Measurements from ENCODE around the gene SUPT5H.

DNA sequence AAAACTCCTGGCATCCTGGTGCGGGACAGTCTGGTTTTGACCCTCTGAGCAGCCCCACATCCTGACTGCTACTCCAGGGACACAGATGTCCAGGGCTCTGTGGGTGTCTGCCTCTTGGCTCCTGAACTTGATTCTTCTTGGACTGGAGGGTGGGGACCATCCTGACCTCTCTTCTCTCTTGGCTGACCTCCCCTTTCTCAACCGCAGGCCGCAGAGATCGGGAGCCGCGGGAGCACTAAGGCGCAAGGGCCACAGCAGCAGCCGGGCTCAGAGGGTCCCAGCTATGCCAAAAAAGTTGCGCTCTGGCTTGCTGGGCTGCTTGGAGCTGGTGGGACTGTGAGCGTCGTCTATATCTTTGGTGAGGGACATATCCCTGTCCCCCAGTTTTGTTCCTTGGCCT lies 36.3 kb downstream of the SUPT5H start:
- TF ChIP-seq, protein P1, sequence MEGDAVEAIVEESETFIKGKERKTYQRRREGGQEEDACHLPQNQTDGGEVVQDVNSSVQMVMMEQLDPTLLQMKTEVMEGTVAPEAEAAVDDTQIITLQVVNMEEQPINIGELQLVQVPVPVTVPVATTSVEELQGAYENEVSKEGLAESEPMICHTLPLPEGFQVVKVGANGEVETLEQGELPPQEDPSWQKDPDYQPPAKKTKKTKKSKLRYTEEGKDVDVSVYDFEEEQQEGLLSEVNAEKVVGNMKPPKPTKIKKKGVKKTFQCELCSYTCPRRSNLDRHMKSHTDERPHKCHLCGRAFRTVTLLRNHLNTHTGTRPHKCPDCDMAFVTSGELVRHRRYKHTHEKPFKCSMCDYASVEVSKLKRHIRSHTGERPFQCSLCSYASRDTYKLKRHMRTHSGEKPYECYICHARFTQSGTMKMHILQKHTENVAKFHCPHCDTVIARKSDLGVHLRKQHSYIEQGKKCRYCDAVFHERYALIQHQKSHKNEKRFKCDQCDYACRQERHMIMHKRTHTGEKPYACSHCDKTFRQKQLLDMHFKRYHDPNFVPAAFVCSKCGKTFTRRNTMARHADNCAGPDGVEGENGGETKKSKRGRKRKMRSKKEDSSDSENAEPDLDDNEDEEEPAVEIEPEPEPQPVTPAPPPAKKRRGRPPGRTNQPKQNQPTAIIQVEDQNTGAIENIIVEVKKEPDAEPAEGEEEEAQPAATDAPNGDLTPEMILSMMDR (IDR thresholded peaks at IDR 0.05; ENCODE audit: low read length): no peak
- no peak for TF ChIP-seq EZH2phosphoT487 (IDR thresholded peaks at IDR 0.05; ENCODE audit: low read length)
- no peak for TF ChIP-seq EZH2 (optimal IDR thresholded peaks at IDR 0.05; ENCODE audit: low read depth, low read length)
